ENCODE data around the gene MAB21L4. TPM values are rescaled to one million over a fixed set of nuclear protein-coding genes. Genes with fewer than 3 reads are reported as not detected.

The MAB21L4 gene
- total and polyA plus RNA-seq, 2 experiments from 2014 or later: not detected

- no peak overlapping the region for H2AFZ ChIP-seq
- no peak for ATAC-seq
Measured at GRCh38 chr2:240898731-240899467, 2.9 kb upstream of the MAB21L4 start.

GRCh38 chr2:240898108-240898730 lies 2.3 kb upstream of the MAB21L4 start:
- no peak for ATAC-seq
- Histone ChIP-seq H4K20me1 (replicated peaks; ENCODE audit: insufficient read depth) (no peaks in the 10 kb centered on the region), H3K4me2 (no peak overlapping the region), H3F3A (replicated peaks; ENCODE audit: low read depth) (no peaks in the 10 kb centered on the region), H3K4me3 (no peak overlapping the region), H3K27ac (ENCODE audit: low read depth) (no peak overlapping the region), H3K9me2 (ENCODE audit: insufficient read depth) (no peaks in the 10 kb centered on the region), H3K27me3 (ENCODE audit: insufficient read depth) (no peaks in the 10 kb centered on the region), H2AFZ (no peak overlapping the region), H3K4me1 (ENCODE audit: insufficient read depth) (no peaks in the 10 kb centered on the region), H3K79me2 (replicated peaks; ENCODE audit: insufficient read depth) (no peaks in the 10 kb centered on the region), H3K36me3 (ENCODE audit: insufficient read depth) (no peaks in the 10 kb centered on the region)
- Mint-ChIP-seq H3K4me1 (no peaks in the 10 kb centered on the region; the same call in 2 of the 3 replicates), H3K27me3 (ENCODE audit: insufficient read depth, low read depth, poor library complexity) (peaks cover 14% of the 10 kb centered on the region), H3K27ac (no peak overlapping the region), H3K9me3 (peaks cover 13% of the 10 kb centered on the region; the same call in 1 of the 3 replicates), H3K36me3 (ENCODE audit: low read depth) (no peaks in the 10 kb centered on the region), H3K4me3 (no peak overlapping the region)
- DNase-seq (ENCODE audit: low spot score): no peak
- TF ChIP-seq ZNF462 (CRISPR knock-in tag; IDR thresholded peaks at IDR 0.05): no peak
- TF ChIP-seq ZNF114 (CRISPR knock-in tag; IDR thresholded peaks at IDR 0.05): no peak
- no peak for TF ChIP-seq REST (IDR thresholded peaks at IDR 0.05; ENCODE audit: unreplicated experiment)
- TF ChIP-seq EZH2phosphoT487 (IDR thresholded peaks at IDR 0.05; ENCODE audit: unreplicated experiment): no peak
- no peak for TF ChIP-seq JUNB (IDR thresholded peaks at IDR 0.05; ENCODE audit: unreplicated experiment)
- TF ChIP-seq STAT1 (IDR thresholded peaks at IDR 0.05; ENCODE audit: unreplicated experiment): no peak
- no peak for TF ChIP-seq ETS1 (IDR thresholded peaks at IDR 0.05)
- TF ChIP-seq CREB1 (CRISPR knock-in tag; IDR thresholded peaks at IDR 0.05; ENCODE audit: low read depth): no peak
- no peak for TF ChIP-seq POLR2AphosphoS5 (IDR thresholded peaks at IDR 0.05; ENCODE audit: low read depth)

More at GRCh38 chr2:240898731-240899467, 2.9 kb upstream of the MAB21L4 start:
- Histone ChIP-seq H3K9me2 (ENCODE audit: insufficient read depth) (no peaks in the 10 kb centered on the region), H3K79me2 (replicated peaks; ENCODE audit: insufficient read depth) (no peaks in the 10 kb centered on the region), H3K4me3 (no peak overlapping the region), H4K20me1 (replicated peaks; ENCODE audit: insufficient read depth) (no peaks in the 10 kb centered on the region), H3K4me2 (no peak overlapping the region), H3K27ac (ENCODE audit: low read depth) (no peak overlapping the region), H3K27me3 (ENCODE audit: insufficient read depth) (no peaks in the 10 kb centered on the region), H3K4me1 (ENCODE audit: insufficient read depth) (no peaks in the 10 kb centered on the region), H3F3A (replicated peaks; ENCODE audit: low read depth) (no peaks in the 10 kb centered on the region), H3K36me3 (ENCODE audit: insufficient read depth) (no peaks in the 10 kb centered on the region)
- TF ChIP-seq EZH2phosphoT487 (IDR thresholded peaks at IDR 0.05; ENCODE audit: unreplicated experiment): no peak
- no peak for TF ChIP-seq ZNF331 (CRISPR knock-in tag; IDR thresholded peaks at IDR 0.05; ENCODE audit: low read depth)
- TF ChIP-seq STAT1 (IDR thresholded peaks at IDR 0.05; ENCODE audit: unreplicated experiment): no peak
- Mint-ChIP-seq H3K27me3 (ENCODE audit: insufficient read depth, low read depth, poor library complexity) (peaks cover 14% of the 10 kb centered on the region), H3K4me1 (no peaks in the 10 kb centered on the region; the same call in 2 of the 3 replicates), H3K4me3 (no peak overlapping the region), H3K36me3 (ENCODE audit: low read depth) (no peaks in the 10 kb centered on the region), H3K27ac (no peak overlapping the region), H3K9me3 (peaks cover 13% of the 10 kb centered on the region; the same call in 1 of the 3 replicates)
- no peak for DNase-seq (ENCODE audit: low spot score)

Data from GM23338 (cell line).